Skeletal muscle satellite cell (primary cell): ENCODE measurements around the gene CSTA.

Source experiments
- H3K27me3 ChIP-seq: 2 replicates; pipeline ENCODE4 v1.7.0; 2013; ENCODE audit warnings: low read length; ENCODE audit not compliant: control insufficient read depth, insufficient read depth
- H3K36me3 ChIP-seq: 2 replicates; pipeline ENCODE4 v1.7.0; 2013; ENCODE audit warnings: mild to moderate bottlenecking, control low read depth, low read length; ENCODE audit not compliant: insufficient read depth
- H3K4me1 ChIP-seq: 2 replicates; pipeline ENCODE4 v1.7.0; 2013; ENCODE audit warnings: low read length; ENCODE audit not compliant: control insufficient read depth, insufficient read depth
- H3K4me2 ChIP-seq: 2 replicates; pipeline ENCODE4 v1.7.0; 2013; ENCODE audit warnings: mild to moderate bottlenecking, low read length
- H3K4me3 ChIP-seq: 2 replicates; pipeline ENCODE4 v1.7.0; 2013; ENCODE audit warnings: low read length
- H3K9ac ChIP-seq: 2 replicates; pipeline ENCODE4 v1.7.0; 2013; ENCODE audit warnings: mild to moderate bottlenecking, low read depth, low read length, moderate library complexity
- H3K9me3 ChIP-seq: replicated peaks from 2 replicates; pipeline ENCODE4 v1.7.0; 2013; ENCODE audit warnings: mild to moderate bottlenecking, control low read depth, low read length

CSTA gene

DNA sequence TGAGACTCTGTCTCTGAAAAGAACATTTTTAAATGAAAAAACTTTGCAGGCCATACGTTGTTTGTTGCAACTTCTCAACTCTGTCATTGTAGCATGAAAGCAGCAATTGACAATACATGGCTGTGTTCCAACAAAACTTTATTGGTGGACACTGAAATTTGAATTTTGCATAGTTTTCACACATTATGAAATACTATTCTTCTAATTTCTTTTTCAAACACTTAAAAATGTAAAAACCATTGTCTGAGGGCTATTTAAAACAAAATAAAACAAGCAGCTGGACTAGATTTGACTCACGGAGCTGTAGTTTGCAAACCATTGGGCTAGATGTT lies 18.5 kb upstream of the CSTA start:
- H3K36me3 ChIP-seq, result no peaks in the 10 kb centered on the region
- no peak overlapping the region for H3K4me3 ChIP-seq
- H3K4me2 ChIP-seq, result no peak overlapping the region
- peaks cover 9% of the 10 kb centered on the region for H3K27me3 ChIP-seq
- no peaks in the 10 kb centered on the region for H3K4me1 ChIP-seq
- no peak overlapping the region for H3K9ac ChIP-seq
- no peaks in the 10 kb centered on the region for H3K9me3 ChIP-seq

DNA sequence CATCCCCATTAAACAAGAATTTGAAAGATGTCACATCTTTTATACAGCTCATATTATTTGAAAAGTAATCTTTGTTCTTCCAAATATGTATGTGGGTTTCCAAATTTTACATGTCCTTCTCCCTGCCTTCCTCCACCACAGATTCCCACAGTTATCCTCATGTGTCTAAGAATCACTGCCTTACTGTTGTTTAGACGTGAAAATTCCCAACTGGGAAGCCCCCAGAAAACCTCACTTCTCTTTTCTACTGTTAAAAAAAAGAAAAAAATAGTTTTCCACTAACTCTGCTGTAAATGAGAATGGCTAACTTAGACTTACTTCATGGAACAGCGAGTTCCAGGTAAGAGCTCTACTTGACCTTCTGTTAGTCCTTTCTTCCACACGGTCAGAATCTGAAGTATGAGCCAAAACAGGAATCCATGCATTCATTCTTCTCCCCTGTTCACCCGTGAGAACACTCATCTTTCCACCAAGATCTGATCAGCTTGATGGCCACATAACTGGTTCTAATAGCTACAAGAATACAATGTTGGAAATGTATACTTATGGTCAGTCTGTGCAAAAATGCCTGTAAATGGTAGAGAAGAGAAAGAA lies 17.9 kb upstream of the CSTA start:
- Histone ChIP-seq H3K4me2 (no peak overlapping the region), H3K4me3 (no peak overlapping the region), H3K4me1 (no peaks in the 10 kb centered on the region), H3K9me3 (no peaks in the 10 kb centered on the region), H3K27me3 (peaks cover 9% of the 10 kb centered on the region), H3K9ac (no peak overlapping the region), H3K36me3 (no peaks in the 10 kb centered on the region)

- H3K9ac ChIP-seq, result no peak overlapping the region
Observed at GRCh38 chr3:122307976-122308375, 17.1 kb upstream of the CSTA start.

GRCh38 chr3:122310361-122310760 lies 14.7 kb upstream of the CSTA start:
- no peak overlapping the region for H3K4me2 ChIP-seq
- H3K4me3 ChIP-seq, result no peak overlapping the region
- no peaks in the 10 kb centered on the region for H3K9me3 ChIP-seq
- no peak overlapping the region for H3K9ac ChIP-seq
- peaks cover 9% of the 10 kb centered on the region for H3K27me3 ChIP-seq
- H3K4me1 ChIP-seq, result no peaks in the 10 kb centered on the region
- no peaks in the 10 kb centered on the region for H3K36me3 ChIP-seq

More at GRCh38 chr3:122307976-122308375, 17.1 kb upstream of the CSTA start:
- Histone ChIP-seq H3K4me3 (no peak overlapping the region), H3K36me3 (no peaks in the 10 kb centered on the region), H3K27me3 (peaks cover 9% of the 10 kb centered on the region), H3K9me3 (no peaks in the 10 kb centered on the region), H3K4me1 (no peaks in the 10 kb centered on the region), H3K4me2 (no peak overlapping the region)

GRCh38 chr3:122312826-122313225 lies 12.2 kb upstream of the CSTA start:
- Histone ChIP-seq H3K36me3 (no peaks in the 10 kb centered on the region), H3K4me1 (no peaks in the 10 kb centered on the region), H3K4me2 (no peak overlapping the region), H3K9me3 (no peaks in the 10 kb centered on the region), H3K9ac (no peak overlapping the region), H3K4me3 (no peak overlapping the region), H3K27me3 (peaks cover 8% of the 10 kb centered on the region)

DNA sequence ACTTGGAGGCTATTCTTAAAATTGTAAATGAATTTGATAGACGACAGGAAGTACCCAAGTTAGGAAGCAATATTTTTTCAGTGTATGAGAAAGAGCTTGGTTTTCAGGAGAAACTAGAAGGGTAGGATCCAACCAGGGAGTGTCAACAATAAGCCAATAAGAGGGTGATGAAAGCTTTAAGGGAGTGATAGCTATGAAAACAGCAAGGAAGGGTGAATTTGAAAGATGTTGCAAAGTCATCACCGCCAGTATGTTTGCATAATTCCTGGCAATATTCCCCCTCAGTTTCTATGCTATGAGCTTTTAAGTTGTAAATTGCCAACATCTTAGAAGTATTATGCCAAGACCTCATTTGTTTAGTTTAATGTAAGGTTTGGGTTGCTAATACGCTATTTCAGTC lies 11.8 kb upstream of the CSTA start:
- Histone ChIP-seq H3K36me3 (no peaks in the 10 kb centered on the region), H3K4me2 (no peak overlapping the region), H3K4me3 (no peak overlapping the region), H3K4me1 (no peaks in the 10 kb centered on the region), H3K27me3 (peaks cover 8% of the 10 kb centered on the region), H3K9me3 (no peaks in the 10 kb centered on the region), H3K9ac (no peak overlapping the region)

DNA sequence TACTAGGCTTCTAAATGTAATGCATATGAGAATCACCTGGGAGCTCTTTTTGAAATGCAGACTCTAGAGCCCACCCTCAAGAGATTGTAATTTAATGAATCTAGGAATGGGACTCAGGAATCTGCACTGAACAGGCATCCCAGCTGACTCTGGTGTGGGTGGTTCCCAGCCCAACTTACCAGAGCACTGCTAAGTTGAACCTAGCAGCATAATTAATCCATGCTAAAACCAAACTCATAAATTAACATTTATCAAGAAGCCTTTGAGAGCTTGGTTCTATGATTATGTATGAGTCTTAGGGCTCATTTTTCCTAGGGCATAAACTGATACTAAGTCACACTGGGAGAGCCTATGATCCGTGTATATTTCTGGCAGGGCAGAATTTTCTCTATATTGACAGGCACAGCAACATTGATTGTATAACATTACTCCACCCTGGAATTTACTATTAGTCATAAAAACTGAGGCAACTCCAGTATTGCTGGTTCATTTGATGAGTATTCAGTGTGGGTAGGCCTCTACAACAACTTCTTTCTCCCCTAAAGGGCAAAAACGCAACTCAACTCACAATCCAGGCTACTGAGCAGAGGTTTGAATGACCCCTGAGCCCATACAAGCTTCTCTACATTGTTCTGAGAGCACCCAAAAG lies 10.7 kb upstream of the CSTA start:
- no peak overlapping the region for H3K4me2 ChIP-seq
- H3K4me1 ChIP-seq, result no peaks in the 10 kb centered on the region
- no peak overlapping the region for H3K9ac ChIP-seq
- no peaks in the 10 kb centered on the region for H3K36me3 ChIP-seq
- no peak overlapping the region for H3K4me3 ChIP-seq
- H3K9me3 ChIP-seq, result no peaks in the 10 kb centered on the region
- peaks cover 8% of the 10 kb centered on the region for H3K27me3 ChIP-seq

DNA sequence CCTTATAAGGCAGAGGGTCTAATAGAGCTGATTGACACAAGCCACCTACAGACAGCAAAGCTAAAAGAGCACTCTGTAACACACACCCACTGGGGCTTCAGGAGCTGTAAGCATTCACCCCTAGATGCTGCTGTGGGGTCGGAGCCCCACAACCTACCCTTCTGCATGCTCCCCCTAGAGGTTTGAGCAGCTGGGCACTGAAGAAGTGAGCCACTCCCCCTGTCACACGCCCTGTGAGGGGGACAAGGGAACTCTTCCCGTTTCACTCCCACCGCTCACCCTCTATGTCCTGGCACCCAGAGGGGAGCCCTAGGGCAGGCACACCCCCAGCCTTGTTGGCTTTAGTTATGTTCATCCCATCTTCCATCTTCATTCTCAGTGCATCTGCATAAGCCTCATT lies 9.4 kb upstream of the CSTA start:
- Histone ChIP-seq H3K4me1 (no peaks in the 10 kb centered on the region), H3K27me3 (peaks cover 8% of the 10 kb centered on the region), H3K36me3 (no peaks in the 10 kb centered on the region), H3K4me3 (no peak overlapping the region), H3K9me3 (no peaks in the 10 kb centered on the region), H3K4me2 (no peak overlapping the region), H3K9ac (no peak overlapping the region)

DNA sequence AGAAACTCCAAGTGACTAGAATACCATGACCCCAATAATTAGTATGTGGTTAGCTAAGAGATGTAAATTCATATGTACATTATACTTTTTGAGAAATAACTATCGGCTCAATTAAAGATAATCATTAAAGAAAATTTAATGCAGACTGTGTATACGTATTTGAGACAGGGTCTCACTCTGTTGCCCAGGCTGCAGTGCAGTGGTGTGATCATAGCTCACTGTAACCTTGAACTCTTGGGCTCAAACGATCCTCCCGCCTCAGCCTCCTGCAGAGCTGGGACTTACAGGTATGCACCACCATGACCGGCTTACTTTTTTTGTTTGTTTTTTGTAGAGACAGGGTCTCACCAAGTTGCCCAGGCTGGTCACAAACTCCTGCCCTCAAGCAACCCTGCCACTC lies 8.7 kb upstream of the CSTA start:
- H3K4me1 ChIP-seq, result no peaks in the 10 kb centered on the region
- H3K9me3 ChIP-seq, result no peaks in the 10 kb centered on the region
- H3K4me2 ChIP-seq, result no peak overlapping the region
- no peak overlapping the region for H3K4me3 ChIP-seq
- no peak overlapping the region for H3K9ac ChIP-seq
- no peaks in the 10 kb centered on the region for H3K36me3 ChIP-seq
- H3K27me3 ChIP-seq, result peaks cover 3% of the 10 kb centered on the region

DNA sequence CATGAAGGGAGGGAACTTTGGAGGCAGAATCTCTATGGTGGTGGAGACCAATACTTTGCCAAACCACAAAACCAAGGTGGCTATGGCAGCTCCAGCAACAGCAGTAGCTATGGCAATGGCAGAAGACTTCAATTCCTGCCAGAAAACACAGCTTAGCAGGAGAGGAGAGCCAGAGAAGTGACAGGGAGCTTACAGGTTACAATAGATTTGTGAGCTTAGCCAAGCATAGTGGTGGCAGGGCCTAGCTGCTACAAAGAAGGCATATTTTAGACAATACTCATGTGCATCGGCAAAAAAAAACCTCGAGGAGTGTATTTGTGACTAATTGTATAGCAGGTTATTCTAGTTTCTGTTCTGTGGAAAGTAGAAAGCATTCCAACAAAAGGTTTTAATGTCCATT lies 6.4 kb upstream of the CSTA start:
- no peaks in the 10 kb centered on the region for H3K9me3 ChIP-seq

GRCh38 chr3:122322095-122323075 lies 2.7 kb upstream of the CSTA start:
- H3K36me3 ChIP-seq, result no peaks in the 10 kb centered on the region
- H3K4me1 ChIP-seq, result no peaks in the 10 kb centered on the region
- H3K27me3 ChIP-seq, result peaks cover 5% of the 10 kb centered on the region
- no peaks in the 10 kb centered on the region for H3K9me3 ChIP-seq
- H3K4me2 ChIP-seq, result no peak overlapping the region
- no peak overlapping the region for H3K4me3 ChIP-seq
- H3K9ac ChIP-seq, result no peak overlapping the region

More for the DNA sequence above, 6.4 kb upstream of the CSTA start:
- no peak overlapping the region for H3K4me3 ChIP-seq
- H3K4me1 ChIP-seq, result no peaks in the 10 kb centered on the region
- H3K27me3 ChIP-seq, result peaks cover 3% of the 10 kb centered on the region
- no peak overlapping the region for H3K4me2 ChIP-seq
- no peaks in the 10 kb centered on the region for H3K36me3 ChIP-seq
- H3K9ac ChIP-seq, result no peak overlapping the region
